Loucy (cell line): Measurements from ENCODE around the gene SMTNL2.

Experiments used
- H2AFZ ChIP-seq: fragments of 200-600 bp; sonication (generic); 2 replicates; pipeline ENCODE4 v1.6.0; 2016; ENCODE audit warnings: antibody characterized with exemption, mild to moderate bottlenecking, low read length, moderate library complexity
- H3F3A ChIP-seq: fragments of 200-600 bp; 2 replicates; pipeline ENCODE4 v1.6.0; 2016; ENCODE audit warnings: antibody characterized with exemption, low read depth, mild to moderate bottlenecking
- H3K27me3 ChIP-seq: fragments of 200-600 bp; sonication (generic); 2 replicates; pipeline ENCODE4 v1.6.1; 2014; ENCODE audit warnings: low read length, mild to moderate bottlenecking; ENCODE audit not compliant: insufficient read depth, poor library complexity, severe bottlenecking
- H3K36me3 ChIP-seq: fragments of 200-600 bp; sonication (generic); 2 replicates; pipeline ENCODE4 v1.6.1; 2016; ENCODE audit warnings: low read length; ENCODE audit not compliant: insufficient read depth
- H3K4me1 ChIP-seq: fragments of 200-600 bp; sonication (generic); 2 replicates; pipeline ENCODE4 v1.5.1; 2014; ENCODE audit warnings: low read length, mild to moderate bottlenecking; ENCODE audit not compliant: insufficient read depth, poor library complexity, severe bottlenecking
- H3K4me2 ChIP-seq: fragments of 200-600 bp; sonication (generic); 2 replicates; pipeline ENCODE4 v1.6.0; 2014; ENCODE audit warnings: antibody characterized with exemption, low read length, low read depth, mild to moderate bottlenecking; ENCODE audit not compliant: poor library complexity, severe bottlenecking
- H3K4me3 ChIP-seq: fragments of 200-600 bp; sonication (generic); 2 replicates; pipeline ENCODE4 v1.5.1; 2014; ENCODE audit warnings: low read length, mild to moderate bottlenecking, mixed read lengths; ENCODE audit not compliant: poor library complexity, severe bottlenecking
- H3K79me2 ChIP-seq: fragments of 200-600 bp; sonication (generic); 2 replicates; pipeline ENCODE4 v1.6.1; 2014; ENCODE audit warnings: low read length; ENCODE audit not compliant: insufficient read depth
- H3K9ac ChIP-seq: fragments of 200-600 bp; sonication (generic); 2 replicates; pipeline ENCODE4 v1.6.0; 2014; ENCODE audit warnings: mild to moderate bottlenecking, low read depth, low read length, moderate library complexity; ENCODE audit not compliant: poor library complexity, severe bottlenecking
- H3K9me2 ChIP-seq: fragments of 200-600 bp; sonication (generic); replicated peaks from 2 replicates; pipeline ENCODE4 v1.6.1; 2016; ENCODE audit warnings: low read depth, low read length, mixed read lengths
- H3K9me3 ChIP-seq: fragments of 200-600 bp; sonication (generic); 2 replicates; pipeline ENCODE4 v1.6.1; 2014; ENCODE audit warnings: mild to moderate bottlenecking, antibody characterized with exemption, low read length, low read depth; ENCODE audit not compliant: insufficient read depth
- H4K20me1 ChIP-seq: fragments of 200-600 bp; sonication (generic); 2 replicates; pipeline ENCODE4 v1.6.0; 2014; ENCODE audit warnings: antibody characterized with exemption, low read length, mild to moderate bottlenecking; ENCODE audit not compliant: insufficient read depth, poor library complexity, severe bottlenecking
- EZH2phosphoT487 ChIP-seq: fragments of 200-600 bp; IDR thresholded peaks from 2 replicates; pipeline ENCODE4 v1.6.1; 2018; ENCODE audit warnings: antibody characterized with exemption, mild to moderate bottlenecking, moderate library complexity, borderline replicate concordance
- TF ChIP-seq, protein P1 (sequence below): fragments of 200-600 bp; sonication (generic); conservative IDR thresholded peaks from 2 replicates; pipeline ENCODE4 v1.5.1; 2014; ENCODE audit warnings: mild to moderate bottlenecking, antibody characterized with exemption, low read length

SMTNL2 gene

DNA sequence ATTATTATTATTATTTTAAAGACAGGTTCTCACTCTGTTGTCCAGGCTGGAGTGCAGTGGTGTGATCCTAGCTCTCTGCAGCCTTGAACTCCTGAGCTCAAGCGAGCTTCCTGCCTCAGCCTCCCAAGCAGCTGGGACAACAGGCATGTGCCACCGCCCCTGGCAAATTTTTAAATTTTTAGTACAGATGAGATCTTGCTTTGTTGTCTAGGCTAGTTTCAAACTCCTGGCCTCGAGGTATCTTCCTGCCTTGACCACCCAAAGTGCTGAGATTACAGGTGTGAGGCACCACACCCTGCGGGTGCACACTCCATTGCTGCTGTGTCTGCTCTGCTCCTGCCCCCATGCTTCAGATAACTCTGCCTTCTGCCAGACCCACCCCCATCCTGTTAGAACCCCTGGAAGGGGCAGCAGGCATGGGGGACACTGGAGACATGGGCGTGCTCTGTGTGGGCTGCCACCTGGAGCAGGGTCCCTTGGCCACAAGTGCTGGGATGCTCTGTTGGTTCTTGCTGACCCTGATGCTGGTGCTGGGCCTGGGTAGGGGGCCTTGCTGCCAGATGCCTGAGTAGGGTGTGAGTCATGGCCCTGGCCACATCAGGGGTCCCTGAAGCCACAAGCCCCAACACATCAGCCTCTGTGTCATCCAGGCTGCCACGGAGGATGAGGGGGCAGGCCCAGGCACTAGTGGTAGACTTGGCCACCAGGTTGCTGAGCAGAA is 26.5 kb upstream of the SMTNL2 start:
- no peak overlapping the region for H3K4me3 ChIP-seq
- H3K9ac ChIP-seq, result no peak overlapping the region
- no peak overlapping the region for H3K4me2 ChIP-seq
- H3K9me2 ChIP-seq, result no peaks in the 10 kb centered on the region
- H3K36me3 ChIP-seq, result no peaks in the 10 kb centered on the region
- peaks cover 8% of the 10 kb centered on the region for H4K20me1 ChIP-seq
- no peaks in the 10 kb centered on the region for H3K27me3 ChIP-seq
- TF ChIP-seq, protein P1, sequence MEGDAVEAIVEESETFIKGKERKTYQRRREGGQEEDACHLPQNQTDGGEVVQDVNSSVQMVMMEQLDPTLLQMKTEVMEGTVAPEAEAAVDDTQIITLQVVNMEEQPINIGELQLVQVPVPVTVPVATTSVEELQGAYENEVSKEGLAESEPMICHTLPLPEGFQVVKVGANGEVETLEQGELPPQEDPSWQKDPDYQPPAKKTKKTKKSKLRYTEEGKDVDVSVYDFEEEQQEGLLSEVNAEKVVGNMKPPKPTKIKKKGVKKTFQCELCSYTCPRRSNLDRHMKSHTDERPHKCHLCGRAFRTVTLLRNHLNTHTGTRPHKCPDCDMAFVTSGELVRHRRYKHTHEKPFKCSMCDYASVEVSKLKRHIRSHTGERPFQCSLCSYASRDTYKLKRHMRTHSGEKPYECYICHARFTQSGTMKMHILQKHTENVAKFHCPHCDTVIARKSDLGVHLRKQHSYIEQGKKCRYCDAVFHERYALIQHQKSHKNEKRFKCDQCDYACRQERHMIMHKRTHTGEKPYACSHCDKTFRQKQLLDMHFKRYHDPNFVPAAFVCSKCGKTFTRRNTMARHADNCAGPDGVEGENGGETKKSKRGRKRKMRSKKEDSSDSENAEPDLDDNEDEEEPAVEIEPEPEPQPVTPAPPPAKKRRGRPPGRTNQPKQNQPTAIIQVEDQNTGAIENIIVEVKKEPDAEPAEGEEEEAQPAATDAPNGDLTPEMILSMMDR, result no peak
- TF ChIP-seq EZH2phosphoT487, result no peak
- no peaks in the 10 kb centered on the region for H3F3A ChIP-seq
- H3K4me1 ChIP-seq, result peaks cover 41% of the 10 kb centered on the region
- peaks cover 31% of the 10 kb centered on the region for H3K79me2 ChIP-seq
- H3K9me3 ChIP-seq, result no peaks in the 10 kb centered on the region
- no peak overlapping the region for H2AFZ ChIP-seq

DNA sequence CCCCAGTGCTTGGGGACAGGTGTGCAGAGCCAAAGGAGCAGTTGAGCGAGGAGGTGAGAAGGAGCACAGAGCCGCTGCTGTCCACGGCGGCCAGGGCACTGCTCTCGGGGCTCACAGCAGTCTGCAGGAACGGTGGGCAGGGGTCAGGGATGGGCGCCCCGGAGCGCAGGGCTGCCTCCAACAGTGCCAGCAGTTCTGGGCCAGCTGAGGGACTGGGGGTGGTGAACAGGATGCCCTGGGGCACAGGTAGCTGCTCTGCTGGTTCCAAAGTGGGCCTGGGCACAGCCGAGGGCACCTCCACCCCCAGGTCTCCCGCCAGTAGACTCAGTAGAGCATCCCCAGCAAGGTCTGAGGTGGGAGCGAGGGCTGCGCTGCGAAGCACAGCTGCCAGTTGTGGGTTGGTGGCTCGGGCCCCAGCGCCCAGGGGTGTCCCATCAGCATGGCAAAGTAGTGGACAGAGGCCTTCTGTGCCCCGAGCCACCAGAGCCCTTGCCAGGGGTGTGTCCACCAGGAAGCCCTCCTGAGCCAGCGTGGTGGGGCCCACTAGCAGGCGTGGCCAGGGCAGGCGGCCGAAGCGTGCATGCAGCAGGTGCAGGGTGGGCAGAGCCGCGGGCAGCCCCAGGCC is 25.9 kb upstream of the SMTNL2 start:
- no peak for TF ChIP-seq EZH2phosphoT487
- TF ChIP-seq, protein P1, result no peak
- H3K9ac ChIP-seq, result no peak overlapping the region

DNA sequence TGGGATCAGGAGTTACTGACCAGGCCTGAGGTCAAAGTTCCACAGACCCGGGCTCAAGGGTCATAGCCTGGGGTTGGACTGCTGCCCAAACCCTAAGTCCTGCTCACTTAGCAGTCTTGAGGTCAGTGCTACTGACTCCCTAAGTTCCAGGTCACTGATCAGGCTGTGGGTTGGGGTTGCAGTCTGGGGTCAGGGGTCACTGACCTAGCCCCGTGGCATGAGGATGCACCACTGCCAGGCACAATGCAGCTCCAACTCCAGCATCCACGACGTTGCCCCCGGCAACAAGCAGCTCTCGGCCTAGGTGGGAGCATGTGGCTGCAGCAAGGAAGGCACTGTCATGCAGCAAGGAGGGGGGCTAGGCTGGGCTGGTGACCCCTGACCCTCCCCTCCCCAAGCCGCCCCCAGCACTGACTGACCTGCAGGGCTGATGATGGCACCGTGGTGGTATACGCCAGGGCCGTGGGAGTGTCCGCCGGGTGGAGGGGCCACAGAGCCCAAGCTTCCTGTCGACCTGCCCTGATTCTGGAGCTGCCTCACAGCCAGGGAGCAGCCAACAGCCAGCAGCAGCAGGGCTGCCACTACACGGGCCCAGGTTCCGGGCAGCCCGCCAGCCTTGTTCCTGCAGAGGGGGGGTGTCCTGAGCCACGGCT is 25.1 kb upstream of the SMTNL2 start:
- Histone ChIP-seq H3K9ac (no peak overlapping the region), H3F3A (no peaks in the 10 kb centered on the region), H3K4me3 (no peak overlapping the region), H4K20me1 (peaks cover 7% of the 10 kb centered on the region), H3K4me2 (no peak overlapping the region), H3K4me1 (peaks cover 34% of the 10 kb centered on the region), H3K27me3 (no peaks in the 10 kb centered on the region), H3K9me3 (no peaks in the 10 kb centered on the region), H3K36me3 (no peaks in the 10 kb centered on the region), H3K79me2 (peaks cover 19% of the 10 kb centered on the region), H2AFZ (no peak overlapping the region), H3K9me2 (no peaks in the 10 kb centered on the region)
- TF ChIP-seq, protein P1, result no peak
- no peak for TF ChIP-seq EZH2phosphoT487

More for the DNA sequence above, 25.9 kb upstream of the SMTNL2 start:
- Histone ChIP-seq H4K20me1 (peaks cover 8% of the 10 kb centered on the region), H3F3A (no peaks in the 10 kb centered on the region), H3K4me3 (no peak overlapping the region), H3K4me1 (peaks cover 42% of the 10 kb centered on the region), H3K79me2 (peaks cover 27% of the 10 kb centered on the region), H3K9me2 (no peaks in the 10 kb centered on the region), H3K36me3 (no peaks in the 10 kb centered on the region), H3K9me3 (no peaks in the 10 kb centered on the region), H3K27me3 (no peaks in the 10 kb centered on the region), H2AFZ (no peak overlapping the region), H3K4me2 (no peak overlapping the region)
